IPS DF 6.9 (cell line): ENCODE measurements around the gene ZFP69.

Source experiments
- DNase-seq: peaks from one replicate; pipeline ENCODE4 v3.0.0-alpha.2; 2013; ENCODE audit warnings: low read depth, low spot score
- H3K27ac ChIP-seq: one replicate; pipeline ENCODE4 v1.5.1; 2013; ENCODE audit warnings: low read length, control low read depth
- H3K27me3 ChIP-seq: 2 replicates; pipeline ENCODE4 v1.6.1; 2013; ENCODE audit warnings: mild to moderate bottlenecking, low read length; ENCODE audit not compliant: control insufficient read depth, insufficient read depth
- H3K36me3 ChIP-seq: 2 replicates; pipeline ENCODE4 v1.6.1; 2013; ENCODE audit warnings: low read length; ENCODE audit not compliant: control insufficient read depth, insufficient read depth
- H3K4me1 ChIP-seq: 2 replicates; pipeline ENCODE4 v1.6.1; 2013; ENCODE audit warnings: low read length; ENCODE audit not compliant: control insufficient read depth, insufficient read depth
- H3K4me3 ChIP-seq: 2 replicates; pipeline ENCODE4 v1.5.1; 2013; ENCODE audit warnings: mild to moderate bottlenecking, low read length
- H3K9me3 ChIP-seq: 2 replicates; pipeline ENCODE4 v1.6.1; 2013; ENCODE audit warnings: low read length, inconsistent platforms; ENCODE audit not compliant: control insufficient read depth, insufficient read depth
- WGBS: extraction: QIAGEN DNeasy Blood & Tissue Kit; methylation state at CpG from one replicate; pipeline ENCODE4 v1.1.7; 2013; ENCODE audit warnings: mixed read lengths, missing lambda C conversion rate; ENCODE audit not compliant: insufficient read length, insufficient coverage; 5-methylcytosine and 5-hydroxymethylcytosine counted together

ZFP69 gene

GRCh38 chr1:40476924-40477677 is at the start of gene ZFP69:
Gene ZFP69, plus strand, starts transcription at chr1:40477290. Its CDS starts 2,072 bp downstream, at chr1:40479362.
- H3K27me3 ChIP-seq: no peaks in the 10 kb centered on the region
- WGBS: no CpG with 5 or more reads among the region's 65 CpGs
- no peaks in the 10 kb centered on the region for H3K4me1 ChIP-seq
- peak within 1 kb of the TSS; percentile 96 for H3K4me3 ChIP-seq
- no peak within 1 kb of the TSS for H3K27ac ChIP-seq
- H3K9me3 ChIP-seq: no peaks in the 10 kb centered on the region; the same call in 1 of the 2 replicates
- no peaks in the 10 kb centered on the region for H3K36me3 ChIP-seq
- no peak for DNase-seq

GRCh38 chr1:40431385-40431784 is 45.7 kb upstream of the ZFP69 start:
- H3K4me3 ChIP-seq: no peak overlapping the region
- no peak overlapping the region for H3K27ac ChIP-seq
- H3K9me3 ChIP-seq: no peaks in the 10 kb centered on the region
- H3K27me3 ChIP-seq: no peaks in the 10 kb centered on the region
- no peak for DNase-seq
- no peaks in the 10 kb centered on the region for H3K36me3 ChIP-seq
- H3K4me1 ChIP-seq: no peaks in the 10 kb centered on the region

- no peaks in the 10 kb centered on the region for H3K9me3 ChIP-seq
- no peak overlapping the region for H3K4me3 ChIP-seq
- H3K27me3 ChIP-seq: no peaks in the 10 kb centered on the region
- no peak overlapping the region for H3K27ac ChIP-seq
- DNase-seq: no peak
- WGBS: no CpG with 5 or more reads among the region's 3 CpGs
- no peaks in the 10 kb centered on the region for H3K4me1 ChIP-seq
- no peaks in the 10 kb centered on the region for H3K36me3 ChIP-seq
Measured at GRCh38 chr1:40432644-40433390, 44.3 kb upstream of the ZFP69 start.

DNA sequence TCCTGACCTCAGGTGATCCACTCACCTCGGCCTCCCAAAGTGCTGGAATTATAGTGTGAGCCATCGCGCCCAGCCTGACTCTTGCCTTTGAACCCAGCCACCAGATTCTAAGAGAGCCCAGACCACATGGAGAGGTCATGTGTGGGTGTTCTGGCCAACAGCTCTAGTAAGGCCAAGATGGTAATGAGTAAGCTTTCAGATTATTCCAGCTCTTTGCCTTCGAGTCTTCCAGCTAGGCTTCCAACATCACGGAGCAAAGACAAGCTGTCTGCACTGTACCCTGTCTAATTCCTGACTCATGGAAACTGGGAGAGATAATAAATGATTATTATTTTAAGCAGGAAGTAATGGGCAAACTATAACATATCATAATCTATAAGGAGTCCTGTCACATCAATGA is 41.6 kb upstream of the ZFP69 start:
- no peak for DNase-seq
- Histone ChIP-seq H3K36me3 (no peaks in the 10 kb centered on the region), H3K4me1 (no peaks in the 10 kb centered on the region), H3K27me3 (no peaks in the 10 kb centered on the region), H3K9me3 (no peaks in the 10 kb centered on the region), H3K4me3 (no peak overlapping the region), H3K27ac (no peak overlapping the region)
- no CpG with 5 or more reads among the region's 5 CpGs for WGBS

DNA sequence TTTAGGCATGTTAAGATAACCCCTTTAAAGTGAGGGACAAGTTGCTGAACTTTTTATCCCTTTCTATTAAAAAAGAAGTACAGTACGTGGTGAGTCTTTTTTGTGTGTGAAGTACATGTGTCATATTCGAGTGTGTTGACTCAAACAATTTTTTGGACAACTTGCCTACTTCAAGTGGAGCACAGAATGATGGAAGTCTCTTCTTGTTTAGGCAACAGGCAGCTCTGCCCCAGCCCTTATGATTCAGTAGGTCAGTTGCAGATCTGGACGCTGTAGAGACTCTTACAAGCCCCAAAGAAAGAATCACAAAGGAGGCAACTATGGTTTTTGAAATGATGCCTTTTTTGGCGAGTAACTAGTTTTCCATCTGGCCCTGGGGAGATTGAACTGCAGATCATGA is 41.2 kb upstream of the ZFP69 start:
- Histone ChIP-seq H3K4me3 (no peak overlapping the region), H3K27me3 (no peaks in the 10 kb centered on the region), H3K27ac (no peak overlapping the region), H3K4me1 (no peaks in the 10 kb centered on the region), H3K9me3 (no peaks in the 10 kb centered on the region), H3K36me3 (no peaks in the 10 kb centered on the region)
- WGBS: no CpG with 5 or more reads among the region's 4 CpGs
- DNase-seq: no peak

GRCh38 chr1:40438391-40439015 is 38.6 kb upstream of the ZFP69 start:
- no peaks in the 10 kb centered on the region for H3K9me3 ChIP-seq
- H3K4me3 ChIP-seq: no peak overlapping the region
- H3K36me3 ChIP-seq: no peaks in the 10 kb centered on the region
- no peak for DNase-seq
- no peaks in the 10 kb centered on the region for H3K4me1 ChIP-seq
- H3K27ac ChIP-seq: no peak overlapping the region
- WGBS: no CpG with 5 or more reads among the region's 3 CpGs
- no peaks in the 10 kb centered on the region for H3K27me3 ChIP-seq

DNA sequence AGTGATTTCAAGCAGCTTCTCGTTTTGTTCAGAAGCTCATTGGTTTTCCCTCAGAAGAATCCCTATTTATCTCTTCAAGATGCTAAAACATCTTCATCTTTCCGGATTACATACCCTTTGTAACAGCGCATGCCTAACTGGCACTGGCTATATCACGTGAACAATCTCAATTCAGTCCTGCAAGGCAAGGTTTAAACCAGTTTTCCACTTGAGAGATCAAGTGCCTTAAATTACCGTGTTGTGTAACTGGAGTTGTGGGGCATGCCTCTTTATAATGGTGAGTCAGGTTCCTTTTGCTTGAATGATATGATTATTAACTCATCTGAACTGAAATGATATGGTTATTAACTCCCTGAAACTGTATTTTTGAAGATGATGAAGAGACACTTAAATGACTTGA is 37.8 kb upstream of the ZFP69 start:
- H3K27ac ChIP-seq: no peak overlapping the region
- H3K4me1 ChIP-seq: no peaks in the 10 kb centered on the region
- H3K27me3 ChIP-seq: no peaks in the 10 kb centered on the region
- no CpG with 5 or more reads among the region's 5 CpGs for WGBS
- DNase-seq: no peak
- H3K9me3 ChIP-seq: no peaks in the 10 kb centered on the region
- H3K4me3 ChIP-seq: no peak overlapping the region
- no peaks in the 10 kb centered on the region for H3K36me3 ChIP-seq

DNA sequence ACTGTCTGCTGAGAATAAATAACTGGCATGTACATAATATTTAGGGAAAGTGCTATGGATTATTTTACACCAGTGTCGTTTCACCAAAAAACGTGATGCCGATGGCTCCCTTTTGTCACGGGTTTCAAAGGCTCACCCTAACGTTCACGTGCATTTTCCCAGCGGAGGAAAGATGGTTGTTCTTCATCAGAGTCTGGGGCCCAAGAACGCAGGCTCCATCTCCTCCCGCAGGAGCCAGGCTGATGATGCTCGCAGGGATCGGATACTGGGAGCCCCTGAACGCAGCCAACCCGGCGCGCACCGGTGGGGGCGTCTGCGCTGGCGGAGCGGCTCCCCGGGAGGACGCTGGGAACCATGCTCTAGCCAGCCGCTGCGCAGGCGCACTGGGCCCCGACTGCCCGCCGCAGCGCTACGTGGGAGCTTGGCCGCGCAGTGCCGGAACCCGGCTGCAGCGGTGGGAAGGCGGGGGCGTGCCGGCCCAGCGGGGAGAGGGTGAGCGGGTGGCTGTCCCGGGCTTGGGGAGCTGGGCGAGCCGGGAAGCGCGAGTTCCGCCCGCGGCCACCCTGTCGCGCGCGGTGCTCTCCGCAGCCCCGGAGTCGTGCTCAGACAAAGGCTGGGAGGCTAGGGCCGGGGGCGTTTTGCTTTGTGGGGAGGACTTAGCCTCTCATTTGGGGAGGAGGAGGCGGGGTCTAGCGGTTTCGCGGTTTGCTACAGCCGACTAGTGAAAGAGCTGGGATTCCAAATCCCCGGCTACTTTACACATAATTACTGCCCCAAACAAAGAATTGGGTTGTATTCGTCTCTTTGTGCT is 27.2 kb upstream of the ZFP69 start, which contains the start of gene ZFP69B:
Gene ZFP69B, plus strand, starts transcription at position 793 of the 811 bp plus-strand sequence. CDS start 486 bp downstream, outside the sequence.
- Histone ChIP-seq H3K4me1 (no peaks in the 10 kb centered on the region), H3K27ac (no peak within 1 kb of the TSS), H3K4me3 (peak within 1 kb of the TSS; percentile 86), H3K36me3 (no peaks in the 10 kb centered on the region), H3K27me3 (no peaks in the 10 kb centered on the region), H3K9me3 (no peaks in the 10 kb centered on the region)
- peak; percentile 75 for DNase-seq
- WGBS: no CpG with 5 or more reads among the region's 64 CpGs

DNA sequence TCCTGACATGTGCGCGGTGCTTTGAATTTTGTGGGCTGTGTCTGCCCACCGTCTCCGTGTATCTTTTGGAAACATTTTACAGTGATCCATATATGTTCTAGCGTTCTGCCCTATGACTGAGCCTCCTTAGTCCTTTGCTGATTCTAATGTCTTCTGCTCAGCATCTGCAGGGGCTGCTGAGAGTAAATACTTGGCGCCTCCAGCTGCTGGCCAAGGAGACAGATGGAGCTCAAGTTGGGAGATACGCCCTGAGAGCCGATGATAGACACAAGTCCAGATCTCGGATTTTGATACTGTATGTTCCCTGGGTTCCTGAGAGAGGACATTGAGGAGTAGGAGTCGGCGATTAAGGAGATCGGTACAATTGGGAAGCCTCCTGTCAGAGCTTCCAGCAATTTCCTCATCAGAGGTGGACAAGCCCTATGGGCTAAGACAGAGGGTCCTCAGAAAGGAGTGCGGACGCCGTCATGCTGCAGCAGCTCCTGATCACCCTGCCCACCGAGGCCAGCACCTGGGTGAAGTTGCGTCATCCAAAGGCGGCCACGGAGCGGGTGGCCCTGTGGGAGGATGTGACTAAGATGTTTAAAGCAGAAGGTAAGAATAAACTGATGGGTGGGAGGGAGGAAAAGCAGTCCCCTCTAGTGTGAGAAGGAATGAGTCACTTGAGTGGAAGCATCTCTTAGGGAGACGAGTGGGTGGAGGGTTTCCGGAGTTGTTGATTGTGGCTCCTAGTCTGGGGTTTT is 26.4 kb upstream of the ZFP69 start:
- no peak for DNase-seq
- no peaks in the 10 kb centered on the region for H3K36me3 ChIP-seq
- no peaks in the 10 kb centered on the region for H3K4me1 ChIP-seq
- H3K27ac ChIP-seq: no peak overlapping the region
- WGBS: no CpG with 5 or more reads among the region's 22 CpGs
- H3K27me3 ChIP-seq: no peaks in the 10 kb centered on the region
- H3K9me3 ChIP-seq: no peaks in the 10 kb centered on the region
- H3K4me3 ChIP-seq: peak overlapping the region; percentile 86; the same call in 1 of the 2 replicates
